ENCODE results near the gene HHAT.

The HHAT gene

DNA sequence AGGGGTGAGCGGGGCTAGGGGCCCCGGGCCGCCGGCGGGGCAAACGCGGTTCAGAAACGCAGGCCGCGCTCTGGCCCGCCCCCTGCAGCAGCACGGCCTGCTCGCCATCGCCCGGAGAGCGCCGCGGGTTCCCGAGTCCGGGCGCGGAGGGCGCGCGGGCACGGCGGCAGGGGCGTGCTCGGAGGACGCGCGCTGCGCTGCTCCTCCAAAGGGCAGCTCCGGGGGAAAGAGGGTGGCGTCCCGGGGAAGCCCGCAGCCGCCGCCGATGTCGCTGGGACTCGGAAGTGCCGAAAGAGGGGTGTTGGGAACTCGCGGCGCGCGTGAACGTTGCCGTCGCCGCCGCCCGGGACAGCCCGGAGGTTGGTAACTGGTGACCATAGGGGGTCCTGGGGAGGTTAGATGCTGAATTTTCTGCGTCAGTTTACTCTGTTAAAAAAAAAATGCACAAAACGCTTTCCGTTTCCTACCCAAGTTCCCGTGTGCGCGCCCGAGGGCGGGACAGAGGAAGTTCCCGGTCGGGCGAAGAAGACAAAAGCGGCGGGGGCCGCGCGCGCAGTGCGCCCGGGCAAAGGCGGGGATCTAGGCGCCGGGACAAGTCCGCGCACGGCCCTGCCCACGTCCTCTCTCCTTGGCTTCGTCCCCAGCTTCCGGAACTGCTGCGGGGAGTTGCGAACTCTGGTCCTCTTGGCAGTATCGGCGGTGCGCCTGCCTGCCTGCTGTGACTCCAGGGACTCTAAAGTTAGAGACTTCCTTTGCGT lies at the start of gene HHAT:
HHAT (plus strand) TSS at position 157 of the 758 bp plus-strand sequence. CDS start 20,074 bp downstream, outside the sequence.
- peak in 1 of 2 donors; percentile 30 for DNase-seq (ENCODE audit: extremely low read depth in 1 of 2, low read depth in 1 of 2)

DNA sequence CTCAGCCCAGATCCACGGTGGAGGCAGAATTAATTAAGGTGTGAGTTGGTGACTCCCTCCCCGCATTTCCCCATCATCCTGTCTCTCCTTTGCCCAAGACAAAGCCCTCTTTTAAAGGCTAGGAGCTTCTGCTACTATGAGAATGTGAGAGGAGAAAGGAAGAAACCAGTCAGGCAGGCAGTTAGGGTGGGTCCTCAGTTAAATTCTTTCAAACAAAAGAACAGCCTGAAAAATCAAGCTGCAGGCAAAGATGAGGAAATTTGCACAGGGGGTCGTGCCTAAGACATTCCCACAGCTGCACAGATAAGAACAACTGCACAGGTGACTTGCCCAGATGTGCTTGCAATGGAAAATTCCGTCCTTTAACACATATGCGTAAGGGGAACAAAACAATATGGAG lies 48.5 kb upstream of the HHAT start:
- no peak for DNase-seq (ENCODE audit: extremely low read depth in 1 of 2, low read depth in 1 of 2)

DNA sequence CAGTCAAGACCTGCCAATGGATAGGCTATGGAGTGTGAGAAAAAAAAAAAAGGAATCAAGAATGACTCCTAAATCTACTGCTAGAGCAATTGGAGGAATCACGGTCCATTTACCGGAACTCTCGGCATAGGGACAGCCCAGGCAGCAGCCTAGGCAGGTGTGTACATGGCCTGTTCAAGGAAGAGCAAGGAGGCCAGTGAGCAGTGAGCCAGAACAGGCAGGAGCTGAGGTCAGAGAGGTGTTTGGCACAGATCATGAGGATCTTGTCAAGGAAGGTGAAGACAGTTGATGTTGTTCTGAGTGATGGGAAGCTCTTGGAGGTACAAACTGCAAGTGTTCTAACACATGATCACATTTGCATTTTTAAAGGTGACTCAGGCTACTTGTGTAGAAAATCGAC lies 40.6 kb upstream of the HHAT start:
- no peak for DNase-seq (ENCODE audit: extremely low read depth in 1 of 2, low read depth in 1 of 2)

DNA sequence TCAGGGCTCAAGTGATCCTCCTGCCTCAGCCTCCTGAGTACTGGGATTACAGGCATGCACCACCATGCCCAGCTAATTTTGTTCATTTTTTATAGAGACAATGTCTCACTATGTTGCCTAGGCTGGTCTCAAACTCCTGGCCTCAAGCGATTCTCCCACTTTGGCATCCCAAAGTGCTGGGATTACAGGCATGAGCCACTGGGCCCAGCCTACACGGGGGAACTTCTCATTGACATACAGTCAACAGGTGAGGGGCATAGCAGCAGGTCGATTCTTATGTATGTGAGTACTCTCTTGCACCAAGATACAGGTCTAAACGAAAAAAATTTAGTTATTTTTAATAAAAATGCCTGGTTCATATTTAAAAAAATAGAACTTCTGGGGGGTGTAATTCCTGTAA lies 39.5 kb upstream of the HHAT start:
- DNase-seq (ENCODE audit: extremely low read depth in 1 of 2, low read depth in 1 of 2), result no peak

DNA sequence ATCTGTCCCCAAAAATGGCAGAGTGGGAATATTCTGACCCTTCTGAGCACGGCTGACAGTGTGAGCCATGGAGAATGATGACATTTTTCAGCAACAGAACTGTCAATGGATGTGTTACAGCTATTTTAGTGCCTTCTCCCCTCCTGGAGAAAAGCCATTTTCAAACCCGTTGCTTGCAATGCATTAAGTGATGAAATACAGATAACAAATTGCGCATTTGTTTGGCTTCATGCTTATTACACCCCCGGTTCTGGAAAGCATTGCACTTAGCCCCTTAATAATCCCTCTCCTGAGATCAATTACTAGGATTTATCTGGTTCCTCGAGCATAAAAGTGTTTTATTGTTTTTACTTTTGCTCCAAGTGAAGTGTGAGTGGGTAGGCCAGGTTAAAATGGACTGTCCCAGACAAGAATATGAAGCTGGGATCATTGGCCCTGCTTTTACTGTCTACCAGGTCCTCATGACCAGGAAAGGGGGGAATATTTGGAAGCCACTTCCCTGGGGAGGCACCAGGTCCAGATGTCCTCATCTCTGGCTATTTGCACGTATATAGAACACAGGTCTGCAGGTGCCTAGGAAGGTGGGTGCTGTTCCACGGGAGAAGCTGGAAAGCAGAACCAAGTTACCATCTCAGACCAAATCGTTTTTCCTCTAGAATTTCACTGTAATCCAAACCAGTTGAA lies 37.5 kb upstream of the HHAT start:
- no peak for DNase-seq (ENCODE audit: extremely low read depth in 1 of 2, low read depth in 1 of 2)

DNA sequence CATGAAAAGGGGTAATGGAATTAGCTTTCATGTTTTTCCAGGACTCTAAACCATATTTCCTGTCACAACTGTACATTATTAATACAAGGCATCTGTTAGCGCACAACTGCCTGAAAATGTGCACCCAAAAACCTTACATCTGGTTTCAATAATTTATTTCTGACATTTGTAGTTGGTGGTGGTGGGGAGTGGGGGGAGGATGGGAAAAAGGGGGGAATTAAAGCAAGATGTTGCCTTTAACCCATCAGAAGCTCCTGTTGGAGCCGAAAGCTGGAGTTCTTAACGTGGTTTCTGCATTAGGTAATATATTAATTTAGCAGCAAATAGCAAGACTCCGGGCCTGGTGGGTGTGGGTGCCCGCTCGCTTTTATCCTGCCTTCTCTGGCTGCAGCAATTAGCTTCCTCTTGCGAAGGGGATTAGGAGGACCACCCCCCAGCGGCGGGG lies 36.9 kb upstream of the HHAT start:
- DNase-seq (ENCODE audit: extremely low read depth in 1 of 2, low read depth in 1 of 2), result no peak

DNA sequence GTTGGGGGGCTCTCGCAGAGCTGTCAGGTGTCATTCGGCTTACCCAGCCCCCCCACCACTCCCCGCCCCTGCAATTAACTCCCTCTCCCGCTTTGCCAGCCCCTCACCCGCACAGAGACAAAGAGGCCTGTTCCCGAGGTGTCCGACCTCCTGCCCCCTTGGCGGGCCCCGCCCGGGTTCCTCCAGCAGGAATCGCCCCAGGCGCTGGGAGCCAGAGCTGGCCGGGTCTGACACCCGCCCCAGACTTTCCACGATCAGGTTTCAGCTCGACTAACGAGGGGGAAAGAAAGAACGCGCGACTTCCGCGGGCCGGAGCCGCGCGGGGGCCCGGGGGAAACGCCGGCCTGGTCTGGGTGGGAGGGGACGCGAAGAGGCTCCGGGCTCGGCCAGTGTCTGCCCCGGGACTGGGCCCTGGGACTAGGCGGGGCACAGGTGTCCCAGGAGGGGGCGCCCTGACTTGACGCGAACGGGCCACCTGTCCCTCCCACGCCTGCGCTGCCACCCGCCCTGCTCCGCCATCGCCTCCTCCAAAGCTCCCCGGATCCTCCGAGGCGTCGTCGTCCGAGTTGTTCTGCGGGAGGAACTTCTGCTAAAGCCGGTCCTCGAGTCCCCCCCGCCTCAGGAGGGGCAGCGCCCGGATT lies 36.4 kb upstream of the HHAT start:
- peak in 1 of 2 donors; percentile 25 for DNase-seq (ENCODE audit: extremely low read depth in 1 of 2, low read depth in 1 of 2)

DNA sequence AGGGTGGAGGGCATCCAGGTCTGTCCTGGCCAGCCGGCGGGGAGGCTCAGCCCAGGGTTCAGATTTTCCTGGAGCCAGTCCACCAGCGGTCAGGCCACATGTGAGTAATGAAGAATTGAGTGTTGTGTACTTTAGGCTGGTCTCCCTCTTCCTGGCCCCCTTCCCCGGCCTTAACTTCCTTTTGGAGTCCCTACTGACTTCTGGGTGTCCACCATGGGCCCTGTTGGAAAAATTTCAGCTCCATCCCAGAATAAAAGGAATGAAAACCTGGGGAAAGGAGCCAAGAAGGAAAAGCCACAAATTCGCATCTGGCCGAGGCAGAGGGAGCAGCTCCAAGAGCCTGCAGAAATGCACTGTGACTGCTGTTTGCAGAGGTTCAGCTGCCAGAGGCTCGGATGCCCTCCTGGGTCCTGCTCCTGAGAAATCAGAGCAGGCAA lies 35.5 kb upstream of the HHAT start:
- DNase-seq (ENCODE audit: extremely low read depth in 1 of 2, low read depth in 1 of 2), result no peak

DNA sequence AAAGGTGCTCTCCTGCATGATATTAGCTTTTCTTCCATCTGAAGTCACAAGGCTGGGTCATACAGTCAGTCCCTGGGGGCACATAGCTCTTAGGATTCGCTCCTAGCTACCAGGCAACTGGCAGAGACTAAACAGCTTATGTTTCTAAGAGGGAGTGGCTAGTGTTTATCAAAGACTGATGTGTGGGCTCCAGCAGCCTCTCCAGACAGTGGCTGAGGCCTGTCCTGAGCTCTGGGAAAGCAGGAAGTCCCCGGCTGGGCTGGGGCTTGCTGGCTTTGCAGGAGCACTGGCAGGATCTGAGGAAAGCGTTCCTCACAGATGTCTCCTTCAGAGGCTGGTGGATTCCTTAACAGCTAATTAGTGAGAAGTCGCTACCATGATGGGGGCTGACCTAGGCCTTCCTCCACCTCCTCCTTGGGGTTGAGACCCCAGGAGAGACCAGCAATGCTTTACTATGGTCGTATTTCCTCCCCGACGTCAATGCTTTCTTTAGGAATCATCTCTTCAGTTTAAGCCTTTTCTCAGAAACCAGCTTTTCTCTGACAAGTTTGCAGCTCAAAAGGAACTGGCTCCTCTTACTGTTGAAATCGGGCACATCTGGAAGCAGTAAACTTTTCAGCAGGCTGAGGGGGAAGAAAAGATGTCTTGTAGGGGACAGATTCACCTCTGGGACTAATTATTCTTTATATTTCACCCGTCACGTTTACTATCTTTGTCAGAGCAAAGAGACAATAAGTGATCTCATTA lies 33.5 kb upstream of the HHAT start:
- no peak for DNase-seq (ENCODE audit: extremely low read depth in 1 of 2, low read depth in 1 of 2)

DNA sequence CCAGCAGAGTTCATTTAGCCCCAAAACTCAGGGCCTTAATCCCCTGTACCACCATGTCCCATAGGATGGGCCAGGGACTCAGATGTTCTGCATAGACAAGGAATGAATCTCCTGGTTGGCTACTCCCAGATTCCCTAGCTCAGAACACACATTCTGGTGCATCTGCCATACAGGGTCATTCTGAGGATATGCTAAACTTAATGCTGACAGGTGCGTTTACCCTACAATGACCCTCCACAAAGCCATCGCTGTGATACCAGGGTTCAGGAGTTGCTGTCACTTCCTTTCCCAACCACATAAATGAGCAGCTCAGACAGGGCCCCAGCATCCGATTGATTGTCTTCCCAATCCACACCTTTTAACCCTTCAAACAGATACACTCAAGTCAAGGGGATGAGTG lies 32.0 kb upstream of the HHAT start:
- DNase-seq (ENCODE audit: extremely low read depth in 1 of 2, low read depth in 1 of 2), result no peak

DNA sequence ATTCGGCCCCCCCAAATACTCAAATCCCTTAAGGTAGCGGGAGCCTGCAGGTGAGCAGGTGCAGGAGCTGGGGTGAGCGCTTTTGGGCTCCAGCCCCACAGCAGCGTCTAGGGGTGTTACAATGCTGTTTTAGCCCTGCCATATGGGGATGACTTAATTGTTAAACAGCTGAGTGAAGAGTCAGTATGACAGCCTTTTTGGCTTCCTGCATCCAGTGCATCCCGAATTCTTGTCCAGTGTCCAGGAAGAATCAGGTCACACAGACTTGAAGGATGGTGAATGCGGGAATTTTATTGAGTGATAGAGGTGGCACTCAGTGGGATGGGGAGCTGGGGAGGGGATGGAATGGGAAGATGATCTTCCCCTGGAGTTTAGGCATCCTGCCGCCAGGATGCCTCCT lies 30.4 kb upstream of the HHAT start:
- no peak for DNase-seq (ENCODE audit: extremely low read depth in 1 of 2, low read depth in 1 of 2)

DNA sequence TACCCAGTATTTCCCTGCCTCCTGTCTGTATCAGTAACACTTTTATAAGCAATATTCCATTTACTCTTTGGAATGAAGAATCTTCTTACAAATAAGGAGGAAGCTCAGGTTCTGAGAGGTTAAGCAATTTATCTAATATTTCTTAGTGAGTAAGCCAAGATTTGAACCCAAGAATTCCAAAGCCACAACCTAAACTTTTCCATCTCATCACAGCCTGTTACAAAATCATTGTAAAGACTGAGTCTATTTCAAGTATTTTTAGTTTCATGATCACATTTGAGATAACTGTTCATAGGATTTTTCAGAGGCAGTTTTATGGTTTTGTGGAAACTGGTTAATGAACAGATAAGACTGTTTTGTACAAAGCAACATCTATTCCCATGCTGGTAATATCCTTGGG lies 29.8 kb upstream of the HHAT start:
- no peak for DNase-seq (ENCODE audit: extremely low read depth in 1 of 2, low read depth in 1 of 2)

DNA sequence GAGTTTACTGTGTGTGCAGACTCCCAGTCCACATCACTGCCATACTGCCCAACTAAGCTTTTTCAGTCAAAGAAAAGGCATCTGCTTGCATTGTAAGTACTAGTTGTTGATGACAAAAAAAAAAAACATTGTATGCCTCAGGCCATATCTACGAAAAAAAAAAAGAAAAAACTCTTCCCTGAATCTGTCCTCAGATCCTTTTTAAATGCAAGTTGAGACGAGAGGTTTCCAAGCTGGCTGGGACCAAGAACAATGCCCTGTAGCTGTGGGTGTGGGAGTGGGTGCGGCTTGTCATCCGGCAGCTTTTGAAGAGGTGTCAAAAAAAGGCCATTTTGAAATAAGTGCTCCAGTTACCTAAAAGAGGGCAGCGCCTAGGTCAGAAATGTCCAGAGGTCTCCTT lies 29.2 kb upstream of the HHAT start:
- DNase-seq (ENCODE audit: extremely low read depth in 1 of 2, low read depth in 1 of 2), result no peak

DNA sequence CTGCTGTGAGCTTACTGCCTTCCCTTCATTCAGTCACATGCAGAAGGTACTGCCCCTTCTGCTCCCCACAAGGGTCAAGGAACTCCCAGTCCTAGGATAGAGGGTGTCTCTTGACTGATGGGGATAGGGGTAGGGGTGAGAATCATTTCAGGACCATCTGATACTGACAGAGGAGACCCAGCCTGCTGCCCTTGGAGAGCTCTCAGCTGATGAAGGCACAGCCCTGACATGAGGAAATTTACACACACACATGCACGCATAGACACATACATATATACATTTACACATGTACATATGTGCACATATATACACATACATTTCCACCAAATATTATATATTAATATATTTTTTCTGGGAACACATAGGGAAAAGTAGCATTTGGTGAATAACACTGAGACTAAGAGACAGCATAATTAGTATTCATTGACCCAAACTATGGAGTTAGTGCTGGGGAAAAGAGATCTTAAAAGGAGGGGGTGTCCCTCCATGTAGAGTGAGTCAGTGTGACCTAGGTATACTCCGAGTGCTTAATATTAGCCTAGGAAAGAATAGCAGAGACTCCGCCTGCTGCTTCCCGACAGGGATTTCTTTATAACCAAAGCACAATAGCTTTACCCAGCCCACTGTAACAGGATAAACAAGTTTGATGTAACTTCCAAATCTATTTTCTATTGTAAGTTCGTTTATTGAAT lies 27.6 kb upstream of the HHAT start:
- DNase-seq (ENCODE audit: extremely low read depth in 1 of 2, low read depth in 1 of 2), result no peak

DNA sequence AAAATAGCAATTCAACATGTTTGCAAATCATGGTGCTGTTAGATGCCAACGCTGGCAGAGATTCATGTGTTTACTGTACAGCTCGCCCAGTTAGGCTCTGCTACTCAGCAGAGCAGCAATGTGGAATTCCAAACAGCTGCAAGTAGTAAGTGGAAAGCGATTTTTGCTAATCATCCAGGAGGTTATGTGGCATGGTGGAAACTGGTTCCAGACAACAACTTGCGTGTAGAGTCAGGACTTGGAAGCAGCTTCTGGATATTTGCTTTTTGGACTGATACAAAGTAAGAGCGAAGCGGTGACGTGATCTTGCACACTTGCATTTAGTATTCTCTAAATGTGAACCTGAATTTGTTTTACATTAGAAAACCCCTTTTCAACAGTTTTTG lies 27.1 kb upstream of the HHAT start:
- no peak for DNase-seq (ENCODE audit: extremely low read depth in 1 of 2, low read depth in 1 of 2)

DNA sequence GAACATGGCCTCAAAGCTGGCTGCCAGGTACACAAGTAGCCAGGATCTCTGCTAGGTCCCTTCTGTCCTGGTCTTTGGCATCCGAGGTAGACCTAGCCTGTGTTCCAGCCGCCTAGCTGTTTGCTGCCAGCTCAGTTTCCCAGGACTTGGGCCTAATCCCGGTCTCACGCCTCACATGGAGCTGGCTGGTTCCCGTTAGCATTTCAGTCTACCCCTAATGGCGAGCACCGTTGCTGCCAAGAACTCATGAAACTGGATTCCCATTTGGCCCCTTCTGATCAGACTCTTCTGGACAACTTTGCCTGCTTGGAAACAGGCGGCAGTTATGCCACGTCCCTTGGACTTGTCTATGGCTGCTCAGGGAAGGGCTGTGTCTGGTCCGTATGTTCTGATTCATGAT lies 26.2 kb upstream of the HHAT start:
- DNase-seq (ENCODE audit: extremely low read depth in 1 of 2, low read depth in 1 of 2), result no peak

DNA sequence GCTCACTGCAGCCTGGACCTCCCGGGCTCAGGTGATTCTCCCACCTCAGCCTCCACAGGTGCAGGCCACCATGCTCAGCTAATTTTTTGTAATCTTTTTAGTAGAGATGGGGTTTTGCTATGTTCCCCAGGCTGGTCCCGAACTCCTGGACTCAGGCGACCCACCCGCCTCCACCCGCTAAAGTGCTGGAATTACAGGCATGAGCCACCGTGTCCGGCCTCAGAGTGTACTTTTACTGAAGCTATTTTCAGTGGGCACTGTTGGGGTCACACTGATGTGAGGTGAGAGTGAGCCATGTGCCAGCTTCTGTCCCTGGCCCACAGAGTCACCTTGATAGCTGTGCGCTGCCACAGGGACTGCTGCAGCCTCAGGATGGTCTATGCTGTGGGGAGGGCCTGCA lies 25.3 kb upstream of the HHAT start:
- no peak for DNase-seq (ENCODE audit: extremely low read depth in 1 of 2, low read depth in 1 of 2)

DNA sequence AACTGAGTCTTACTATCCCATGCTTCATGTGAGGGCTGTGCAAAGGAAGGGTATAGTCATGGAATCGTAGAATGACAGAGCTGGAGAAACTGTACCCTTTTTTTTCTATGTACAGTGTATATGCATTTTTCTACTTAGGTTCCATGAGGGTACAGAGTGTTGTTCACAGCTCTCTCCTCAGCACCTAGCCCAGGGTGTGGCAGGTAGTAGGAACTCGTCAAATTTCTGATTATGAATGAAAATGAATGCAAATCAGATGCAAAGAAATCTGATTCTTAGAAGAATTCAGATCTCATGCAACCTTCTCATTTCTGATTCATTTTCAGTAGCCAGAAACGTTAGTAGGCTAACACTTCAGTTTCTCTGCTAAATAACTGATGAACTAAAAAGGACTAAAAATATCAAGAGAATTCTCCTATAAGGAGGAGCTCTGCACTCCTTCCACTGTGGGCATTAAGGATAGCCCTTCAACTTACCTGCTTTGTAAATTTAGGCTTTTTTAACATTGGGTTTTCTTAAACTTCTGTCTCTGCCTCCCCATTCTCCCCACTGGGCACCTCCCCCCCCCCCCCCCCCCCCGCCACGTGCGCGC lies 18.0 kb upstream of the HHAT start:
- DNase-seq (ENCODE audit: extremely low read depth in 1 of 2, low read depth in 1 of 2), result no peak

DNA sequence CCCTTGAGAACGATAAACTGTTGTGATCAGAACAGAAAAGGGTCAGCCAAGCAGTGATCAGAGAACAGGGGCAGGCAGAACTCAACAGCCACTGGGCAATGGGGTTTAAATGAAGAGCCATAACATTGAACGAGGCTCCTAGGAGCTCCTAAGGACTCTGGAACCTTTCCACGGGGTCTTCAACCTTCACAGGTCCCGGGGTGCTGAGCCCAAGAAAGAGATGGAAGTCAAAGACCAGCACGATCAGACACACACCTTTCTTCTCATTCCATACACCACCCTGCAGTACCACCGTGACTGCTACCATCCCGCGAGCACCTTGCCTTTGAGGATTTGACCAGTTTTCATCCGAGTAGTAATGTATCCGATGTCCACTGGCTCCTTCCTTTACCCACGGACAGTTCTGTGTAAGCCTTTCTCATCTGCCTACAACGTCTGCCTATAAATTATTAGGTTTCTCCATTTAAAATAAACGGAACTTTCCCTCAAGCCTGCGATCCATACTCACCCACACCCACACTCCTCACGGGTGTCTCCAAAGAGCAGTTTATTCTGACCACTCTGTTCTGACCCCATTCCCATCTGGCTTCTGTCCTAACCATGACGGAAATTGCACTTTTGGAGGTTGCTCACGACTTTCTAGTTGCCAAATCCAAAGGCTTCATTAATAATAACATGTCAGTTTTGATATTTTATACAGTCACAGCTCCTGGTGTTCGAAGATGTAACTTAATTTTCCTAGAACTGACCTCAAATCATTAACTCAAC lies 16.8 kb upstream of the HHAT start:
- no peak for DNase-seq (ENCODE audit: extremely low read depth in 1 of 2, low read depth in 1 of 2)
